Mesenchymal stem cell (in vitro differentiated cells and primary cell): Measurements from ENCODE around the gene NCOA6.
A peak's percentile ranks its signal among the peaks of the same experiment; 100 is the strongest.

Experiments used
- DNase-seq: peaks from one replicate; pipeline ENCODE4 v3.0.0-alpha.2; 2013
- H2AFZ ChIP-seq: one replicate; pipeline ENCODE4 v1.6.1; 2013; ENCODE audit warnings: low read depth, mild to moderate bottlenecking, control low read depth, inconsistent platforms, low read length, moderate library complexity
- H2AK5ac ChIP-seq: 2 replicates; pipeline ENCODE4 v1.6.1; 2013; ENCODE audit warnings: low read length, moderate library complexity, mild to moderate bottlenecking, inconsistent platforms; ENCODE audit not compliant: severe bottlenecking
- H2BK120ac ChIP-seq: one replicate; pipeline ENCODE4 v1.6.1; 2013; ENCODE audit warnings: low read depth, mild to moderate bottlenecking, inconsistent platforms, low read length, moderate library complexity
- H2BK12ac ChIP-seq, 2 experiments: one replicate each; pipeline ENCODE4 v1.6.1; 2013; ENCODE audit warnings: inconsistent platforms in 2 of 2, low read length in 2 of 2, mild to moderate bottlenecking in 2 of 2, moderate library complexity in 2 of 2, control low read depth in 1 of 2
- H2BK15ac ChIP-seq: one replicate; pipeline ENCODE4 v1.6.1; 2013; ENCODE audit warnings: mild to moderate bottlenecking, low read depth, inconsistent platforms; ENCODE audit not compliant: poor library complexity, severe bottlenecking
- H2BK5ac ChIP-seq: 2 replicates; pipeline ENCODE4 v1.6.1; 2013; ENCODE audit warnings: low read depth, mild to moderate bottlenecking, low read length, control low read depth, inconsistent platforms; ENCODE audit not compliant: poor library complexity, severe bottlenecking
- H3K14ac ChIP-seq, 2 experiments: one replicate each; pipeline ENCODE4 v1.6.1; 2013; ENCODE audit warnings: inconsistent platforms in 2 of 2, low read length in 2 of 2, control low read depth in 1 of 2, mild to moderate bottlenecking in 1 of 2, moderate library complexity in 1 of 2
- H3K18ac ChIP-seq, 2 experiments: one replicate each; pipeline ENCODE4 v1.6.1; 2013; ENCODE audit warnings: inconsistent platforms in 2 of 2, low read length in 2 of 2, control low read depth in 1 of 2, low read depth in 1 of 2, mild to moderate bottlenecking in 1 of 2
- H3K23ac ChIP-seq, 2 experiments: one replicate each; pipeline ENCODE4 v1.6.1; 2013; ENCODE audit warnings: inconsistent platforms in 2 of 2, low read length in 2 of 2, mild to moderate bottlenecking in 2 of 2, moderate library complexity in 2 of 2, control low read depth in 1 of 2
- H3K27ac ChIP-seq: 2 replicates; pipeline ENCODE4 v1.5.1; 2013; ENCODE audit warnings: mild to moderate bottlenecking, moderate library complexity, low read length, control low read depth, inconsistent platforms; ENCODE audit not compliant: poor library complexity, severe bottlenecking
- H3K27me3 ChIP-seq, 2 experiments: 2 replicates each; pipeline versions ENCODE4 v1.6.1 to v1.7.0; 2013; ENCODE audit warnings: low read length in 2 of 2, mild to moderate bottlenecking in 2 of 2, moderate library complexity in 2 of 2, control low read depth in 1 of 2, inconsistent platforms in 1 of 2; ENCODE audit not compliant: control insufficient read depth in 1 of 2, insufficient read depth in 1 of 2
- H3K36me3 ChIP-seq, 2 experiments: 2 replicates each; pipeline versions ENCODE4 v1.6.1 to v1.7.0; 2013; ENCODE audit warnings: low read length in 2 of 2, control low read depth in 1 of 2, inconsistent platforms in 1 of 2, low read depth in 1 of 2, mild to moderate bottlenecking in 1 of 2; ENCODE audit not compliant: insufficient read depth in 2 of 2, control insufficient read depth in 1 of 2
- H3K4ac ChIP-seq, 2 experiments: one replicate each; pipeline ENCODE4 v1.6.1; 2013; ENCODE audit warnings: inconsistent platforms in 2 of 2, low read length in 2 of 2, mild to moderate bottlenecking in 2 of 2, moderate library complexity in 2 of 2, control low read depth in 1 of 2, low read depth in 1 of 2
- H3K4me1 ChIP-seq: 2 replicates; pipeline ENCODE4 v1.6.1; 2013; ENCODE audit warnings: low read depth, low read length, control low read depth; ENCODE audit not compliant: control insufficient read depth, insufficient read depth
- H3K4me2 ChIP-seq: 2 replicates; pipeline ENCODE4 v1.6.1; 2013; ENCODE audit warnings: low read length, mild to moderate bottlenecking, inconsistent platforms; ENCODE audit not compliant: poor library complexity, severe bottlenecking
- H3K4me3 ChIP-seq, 2 experiments: 2 replicates each; pipeline versions ENCODE4 v1.5.1 to v1.7.0; 2013; ENCODE audit warnings: low read length in 2 of 2, mild to moderate bottlenecking in 2 of 2, control low read depth in 1 of 2, low read depth in 1 of 2; ENCODE audit not compliant: insufficient read depth in 1 of 2
- H3K79me1 ChIP-seq: replicated peaks from 2 replicates; pipeline ENCODE4 v1.6.1; 2013; ENCODE audit warnings: mild to moderate bottlenecking, control low read depth, low read length, inconsistent platforms; ENCODE audit not compliant: poor library complexity, severe bottlenecking
- H3K9ac ChIP-seq: 2 replicates; pipeline ENCODE4 v1.7.0; 2013; ENCODE audit warnings: mild to moderate bottlenecking, low read length, moderate library complexity
- H3K9me3 ChIP-seq: 2 replicates; pipeline ENCODE4 v1.7.0; 2013; ENCODE audit warnings: mild to moderate bottlenecking, low read length; ENCODE audit not compliant: control insufficient read depth
- H4K8ac ChIP-seq: one replicate; pipeline ENCODE4 v1.6.1; 2013; ENCODE audit warnings: inconsistent platforms, mild to moderate bottlenecking, low read length, moderate library complexity
- H4K91ac ChIP-seq: one replicate; pipeline ENCODE4 v1.6.1; 2013; ENCODE audit warnings: mild to moderate bottlenecking, low read length, inconsistent platforms
- WGBS: methylation state at CpG from one replicate; pipeline ENCODE4 v1.1.7; 2013; ENCODE audit warnings: mixed read lengths; 5-methylcytosine and 5-hydroxymethylcytosine counted together

The NCOA6 gene

DNA sequence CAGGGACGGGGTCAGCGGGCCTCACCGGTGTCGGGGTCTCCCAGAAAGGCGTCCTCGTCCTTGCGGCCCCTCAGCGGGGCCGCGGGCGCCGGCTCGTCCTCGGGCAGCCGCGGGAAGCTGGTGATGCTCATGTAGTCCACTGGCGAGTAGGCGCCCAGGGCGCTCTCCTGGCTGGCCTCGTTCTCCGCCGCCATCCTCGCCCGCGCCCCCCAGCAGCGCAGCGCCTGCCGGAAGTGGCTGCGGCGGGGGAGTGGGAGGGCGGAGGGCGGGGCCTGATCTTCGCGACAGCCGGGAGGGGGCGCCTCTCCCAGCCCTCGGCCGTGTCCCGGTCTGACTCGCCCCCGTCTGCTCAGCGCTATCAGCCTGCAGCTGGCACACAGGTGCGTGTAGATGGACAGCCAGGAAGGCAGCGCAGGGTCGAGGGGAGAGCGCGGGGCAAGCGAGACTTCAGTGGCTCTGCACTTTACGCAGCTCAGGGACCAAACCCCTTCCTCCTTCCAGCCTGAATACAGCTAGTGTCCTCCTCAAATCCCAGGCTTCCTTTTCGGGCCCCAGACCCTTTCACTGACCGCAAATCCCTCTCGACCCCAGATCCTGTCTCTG, 47.3 kb upstream of the NCOA6 start, which contains the start of gene GGT7:
Gene GGT7 (minus strand): TSS at position 235 of the 603 bp plus-strand sequence. CDS start 41 bp downstream, at position 194.
- Histone ChIP-seq H3K79me1 (peaks cover 26% of the 10 kb centered on the region), H3K36me3 (peaks cover 0 to 4% of the 10 kb centered on the region in 2 experiments), H3K4me2 (peak within 1 kb of the TSS; percentile 73), H3K27ac (no peak within 1 kb of the TSS), H3K14ac (peak within 1 kb of the TSS in 1 of 2 experiments; percentile 30), H3K9ac (peak within 1 kb of the TSS; percentile 88), H3K23ac (no peak within 1 kb of the TSS), H3K9me3 (no peaks in the 10 kb centered on the region), H2BK5ac (no peak within 1 kb of the TSS), H2AFZ (peak within 1 kb of the TSS; percentile 92), H3K4me3 (peak within 1 kb of the TSS; percentile 67 to 94), H4K91ac (no peak within 1 kb of the TSS), H3K4me1 (peaks cover 13% of the 10 kb centered on the region), H2AK5ac (no peak within 1 kb of the TSS), H3K4ac (peak within 1 kb of the TSS in 1 of 2 experiments; percentile 35), H2BK120ac (peak within 1 kb of the TSS; percentile 66), H2BK12ac (no peak within 1 kb of the TSS), H4K8ac (peak within 1 kb of the TSS; percentile 45), H3K27me3 (no peaks in the 10 kb centered on the region), H3K18ac (peak within 1 kb of the TSS; percentile 71 to 76), H2BK15ac (no peak within 1 kb of the TSS)
- 3% methylated on average over 52 of the region's 52 CpGs for WGBS
- DNase-seq, result peak; percentile 70

DNA sequence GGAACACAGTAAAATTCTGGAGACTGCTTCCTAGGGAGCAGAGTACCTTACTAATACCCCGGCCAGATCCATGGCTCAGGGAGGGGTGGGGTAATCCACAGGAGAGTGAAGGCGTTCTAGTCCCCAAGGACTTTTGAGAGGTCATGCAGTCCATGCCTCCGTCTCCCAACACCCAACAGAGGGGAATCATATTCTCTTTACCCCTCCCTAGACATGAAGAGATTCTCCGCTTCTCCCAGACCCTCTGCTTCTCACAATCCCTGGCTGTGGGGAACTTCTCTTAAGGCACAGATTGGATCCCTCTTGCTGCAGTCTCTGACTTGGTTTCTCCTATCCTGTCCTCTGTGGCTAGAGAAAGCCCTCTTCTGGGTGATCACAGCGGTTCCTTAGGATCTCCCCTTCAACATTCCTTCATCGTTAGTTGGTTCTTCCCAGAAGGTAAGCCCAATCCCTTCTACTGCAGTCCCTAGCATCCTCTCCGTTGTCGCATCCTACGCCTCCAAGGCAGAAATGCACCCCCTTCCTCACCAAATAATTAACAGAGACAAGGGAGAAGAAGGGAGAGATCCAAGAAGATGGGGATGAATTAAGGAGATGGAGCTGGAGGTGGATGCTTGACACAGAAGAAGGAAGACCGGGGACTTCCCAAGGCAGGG, 46.6 kb upstream of the NCOA6 start:
- Histone ChIP-seq H2BK15ac (no peak overlapping the region), H2BK5ac (no peak overlapping the region), H3K14ac (no peak overlapping the region), H2AK5ac (no peak overlapping the region), H3K23ac (no peak overlapping the region), H3K9ac (peak overlapping the region; percentile 88), H3K4me1 (peaks cover 13% of the 10 kb centered on the region), H3K27me3 (no peaks in the 10 kb centered on the region), H2BK120ac (peak overlapping the region; percentile 66), H3K4me2 (peak overlapping the region; percentile 73), H2BK12ac (no peak overlapping the region), H3K9me3 (no peaks in the 10 kb centered on the region), H3K4ac (peak overlapping the region in 1 of 2 experiments; percentile 35), H4K91ac (no peak overlapping the region), H3K36me3 (peaks cover 0 to 4% of the 10 kb centered on the region in 2 experiments), H3K79me1 (peaks cover 26% of the 10 kb centered on the region), H2AFZ (peak overlapping the region; percentile 11), H3K27ac (no peak overlapping the region), H4K8ac (peak overlapping the region; percentile 2), H3K4me3 (peak overlapping the region; percentile 67 to 94), H3K18ac (peak overlapping the region; percentile 25 to 76)
- 60% methylated on average over 7 of the region's 10 CpGs for WGBS
- DNase-seq, result no peak

DNA sequence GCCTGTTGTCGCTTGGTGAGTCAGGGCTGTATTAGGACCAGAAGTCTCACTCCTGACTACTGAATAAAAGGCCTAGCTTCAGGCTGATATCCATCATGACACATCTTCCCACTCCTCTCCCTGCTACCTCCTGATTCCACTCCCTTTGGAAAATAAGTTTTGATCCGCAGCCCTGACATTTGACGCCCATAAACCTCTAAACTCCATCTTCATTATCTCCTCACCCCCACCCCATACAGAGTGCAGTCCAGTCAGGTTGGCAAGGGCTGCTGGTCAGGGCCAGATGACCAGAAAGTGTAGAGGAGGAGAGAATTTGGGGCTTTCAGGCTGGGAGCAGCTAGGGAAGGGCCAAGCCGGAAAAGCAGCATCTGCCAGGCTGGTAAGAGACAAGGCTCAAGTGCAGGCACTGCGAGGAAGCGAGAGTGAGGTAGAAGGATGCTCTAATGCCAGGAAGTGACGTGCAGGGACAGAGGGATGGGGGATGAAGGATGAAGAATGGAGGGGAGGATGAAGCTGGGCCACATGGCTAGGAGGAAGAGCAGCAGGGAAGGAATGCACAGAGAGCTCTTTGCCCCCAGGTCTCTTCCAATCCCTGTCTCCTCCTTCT, 46.0 kb upstream of the NCOA6 start:
- no peak overlapping the region for H2BK120ac ChIP-seq
- no peak overlapping the region for H4K8ac ChIP-seq
- H3K14ac ChIP-seq, result no peak overlapping the region
- no peak overlapping the region for H3K27ac ChIP-seq
- no peak overlapping the region for H2AFZ ChIP-seq
- H2AK5ac ChIP-seq, result no peak overlapping the region
- H3K36me3 ChIP-seq, result peaks cover 0 to 4% of the 10 kb centered on the region in 2 experiments
- peak overlapping the region in 1 of 2 experiments; percentile 57 for H3K23ac ChIP-seq
- no peak overlapping the region for H3K18ac ChIP-seq
- H2BK12ac ChIP-seq, result no peak overlapping the region
- peak overlapping the region in 1 of 2 experiments; percentile 94 for H3K4me3 ChIP-seq
- H3K27me3 ChIP-seq, result no peaks in the 10 kb centered on the region
- H4K91ac ChIP-seq, result no peak overlapping the region
- H3K9ac ChIP-seq, result peak overlapping the region; percentile 88
- H3K79me1 ChIP-seq, result peaks cover 21% of the 10 kb centered on the region
- H3K4me1 ChIP-seq, result peaks cover 13% of the 10 kb centered on the region
- no peak for DNase-seq
- WGBS, result 94% methylated on average over 6 of the region's 7 CpGs
- no peak overlapping the region for H3K4ac ChIP-seq
- H3K4me2 ChIP-seq, result no peak overlapping the region
- no peak overlapping the region for H2BK15ac ChIP-seq
- no peaks in the 10 kb centered on the region for H3K9me3 ChIP-seq
- no peak overlapping the region for H2BK5ac ChIP-seq

DNA sequence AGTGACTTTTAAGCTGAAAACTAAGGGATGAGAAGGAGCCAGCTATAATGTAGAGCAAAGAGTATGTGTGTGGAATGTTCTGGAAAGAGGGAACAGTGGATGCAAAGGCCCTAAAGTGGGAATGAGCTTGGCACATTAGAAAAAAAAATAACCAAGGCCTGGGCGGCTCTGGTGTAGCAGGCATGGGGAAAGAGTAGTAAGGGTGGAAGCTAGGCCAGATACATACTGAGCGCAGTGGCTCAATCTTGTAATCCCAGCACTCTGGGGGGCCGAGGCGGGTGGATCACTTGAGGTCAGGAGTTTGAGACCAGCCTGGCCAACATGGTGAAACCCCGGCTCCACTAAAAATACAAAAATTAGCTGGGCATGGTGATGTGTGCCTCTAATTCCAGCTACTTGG, 38.8 kb upstream of the NCOA6 start:
- H3K9ac ChIP-seq, result no peak overlapping the region
- no peak overlapping the region for H2AFZ ChIP-seq
- no peak overlapping the region for H3K18ac ChIP-seq

More for the DNA sequence above, 38.8 kb upstream of the NCOA6 start:
- Histone ChIP-seq H3K27ac (no peak overlapping the region), H3K4ac (no peak overlapping the region), H3K23ac (no peak overlapping the region), H4K91ac (no peak overlapping the region), H3K4me2 (no peak overlapping the region), H3K27me3 (no peaks in the 10 kb centered on the region), H4K8ac (no peak overlapping the region), H3K14ac (no peak overlapping the region), H3K9me3 (no peaks in the 10 kb centered on the region), H2BK120ac (no peak overlapping the region), H2BK15ac (no peak overlapping the region), H3K4me3 (no peak overlapping the region), H3K36me3 (peaks cover 17 to 30% of the 10 kb centered on the region in 2 experiments), H2AK5ac (no peak overlapping the region), H2BK12ac (no peak overlapping the region), H3K79me1 (peaks cover 11% of the 10 kb centered on the region), H2BK5ac (no peak overlapping the region), H3K4me1 (peaks cover 5% of the 10 kb centered on the region)
- over 99% methylated on average over 5 of the region's 5 CpGs for WGBS
- DNase-seq, result no peak
